Sigmoid colon (tissue), 3 donors: ENCODE data around the gene CAMK4.

Experiments
- CTCF ChIP-seq, 4 experiments: fragments of 450-650 bp in 3 of 4; fragments of 200-600 bp in 1 of 4; IDR thresholded peaks; one replicate each; pipeline ENCODE4 v1.5.1; 2016 to 2019; ENCODE audit warnings: antibody characterized with exemption in 4 of 4, mild to moderate bottlenecking in 3 of 4, moderate library complexity in 2 of 4
- POLR2A ChIP-seq, 2 donors: fragments of 450-650 bp; IDR thresholded peaks; one replicate each; pipeline ENCODE4 v1.6.1; 2016; ENCODE audit warnings: antibody characterized with exemption in 2 of 2, mild to moderate bottlenecking in 2 of 2, moderate library complexity in 2 of 2

- TF ChIP-seq CTCF (IDR thresholded peaks at IDR 0.05) (no peak), POLR2A (IDR thresholded peaks at IDR 0.05) (no peak)
These were observed 284.9 kb downstream of the CAMK4 start for GRCh38 chr5:111509119-111509518.
